Measurements from ENCODE around the gene SMAP1. TPM values are rescaled to one million over a fixed set of nuclear protein-coding genes. Genes with fewer than 3 reads are reported as not detected.

Gene SMAP1
- 20.8 TPM for total RNA-seq (2013)
- polyA plus RNA-seq (10 to 100 TPM; 12.6 to 22.1 (median 20.3) TPM), polyA minus RNA-seq (12.1 and 19.0 TPM in 2 replicates), total RNA-seq (15.7 to 76.6 (median 53.1) reads per million in 11 experiments)

GRCh38 chr6:70667711-70668498 lies at the start of gene SMAP1:
SMAP1 (plus strand) TSS chr6:70667883; CDS start chr6:70668024, 141 bp downstream.
- H3K4me1 Mint-ChIP-seq = peaks cover 45% of the 10 kb centered on the region
- Histone ChIP-seq H3K4me2 (replicated peaks; ENCODE audit: extremely low read depth, low read length, poor library complexity, severe bottlenecking) (peak within 1 kb of the TSS; percentile 74), H2AFZ (ENCODE audit: insufficient read depth, low read depth, low read length, poor library complexity, severe bottlenecking) (peak within 1 kb of the TSS; percentile 93), H3K27me3 (ENCODE audit: control insufficient read depth in 2 of 2, insufficient read depth in 2 of 2, low read length in 2 of 2) (no peaks in the 10 kb centered on the region), H3K4me1 (ENCODE audit: control insufficient read depth in 1 of 2, insufficient read depth in 2 of 2, low read length in 2 of 2) (peaks cover 25 to 27% of the 10 kb centered on the region in 2 donors), H3K9ac (ENCODE audit: insufficient read depth, low read length, poor library complexity, severe bottlenecking) (peak within 1 kb of the TSS; percentile 93), H4K20me1 (ENCODE audit: insufficient read depth, low read length) (peaks cover 41% of the 10 kb centered on the region), H3K9me3 (replicated peaks in 1 of 2; ENCODE audit: control insufficient read depth in 1 of 2, insufficient read depth in 1 of 2, low read length in 2 of 2) (no peaks in the 10 kb centered on the region), H3K4me3 (replicated peaks in 1 of 3; ENCODE audit: low read depth in 2 of 3, low read length in 3 of 3) (peak within 1 kb of the TSS; percentile 72 to 84 (median 76)), H3K36me3 (replicated peaks in 1 of 2; ENCODE audit: control insufficient read depth in 1 of 2, insufficient read depth in 2 of 2, low read length in 2 of 2) (peaks cover 0 to 8% of the 10 kb centered on the region in 2 donors), H3K27ac (ENCODE audit: low read depth in 1 of 2, low read length in 2 of 2) (peak within 1 kb of the TSS; percentile 72 to 95), H3K79me2 (ENCODE audit: insufficient read depth, low read length) (peaks cover 48% of the 10 kb centered on the region)
- peaks cover 7 to 8% of the 10 kb centered on the region in 2 donors for H3K36me3 Mint-ChIP-seq
- peak; percentile 90 to 92 (median 91) for DNase-seq
- no peak for TF ChIP-seq CTCF (IDR thresholded peaks at IDR 0.05)
- peak within 1 kb of the TSS; percentile 89 to 92 for H3K4me3 Mint-ChIP-seq
- intact Hi-C loops (cut with micrococcal nuclease) = no loop called here
- peaks cover 0 to 3% (median 0%) of the 10 kb centered on the region in 3 donors for H3K27me3 Mint-ChIP-seq (ENCODE audit: low read depth in 3 of 3)
- peak within 1 kb of the TSS; percentile 90 to 97 (median 93) for H3K27ac Mint-ChIP-seq
- whole genome bisulfite sequencing (ENCODE audit: insufficient coverage) = under 1% methylated on average over 71 of the region's 90 CpGs
- peaks cover 0 to 3% (median 0%) of the 10 kb centered on the region in 7 donors for H3K9me3 Mint-ChIP-seq

DNA sequence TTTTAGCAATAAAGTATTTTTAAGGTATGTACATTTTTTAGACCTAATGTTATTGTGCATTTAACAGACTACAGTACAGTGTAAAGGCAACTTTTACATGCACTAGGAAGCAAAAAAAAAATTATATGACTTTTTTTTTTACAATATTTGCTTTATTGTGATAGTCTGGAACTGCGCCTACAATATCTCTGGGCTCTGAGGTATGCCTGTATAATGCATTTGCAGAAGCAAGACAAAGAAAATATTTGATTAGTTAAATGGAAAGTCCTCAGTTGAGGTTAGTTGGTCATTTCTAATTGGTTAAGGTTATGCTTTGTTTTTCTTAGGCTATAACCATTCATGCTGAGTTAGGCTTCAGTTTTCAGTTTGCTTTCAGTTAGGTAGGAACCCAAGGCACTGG lies 46.9 kb upstream of the SMAP1 start:
- Histone ChIP-seq H4K20me1 (ENCODE audit: insufficient read depth, low read length) (no peaks in the 10 kb centered on the region), H3K4me1 (ENCODE audit: control insufficient read depth in 1 of 2, insufficient read depth in 2 of 2, low read length in 2 of 2) (no peaks in the 10 kb centered on the region), H3K79me2 (ENCODE audit: insufficient read depth, low read length) (no peaks in the 10 kb centered on the region), H2AFZ (ENCODE audit: insufficient read depth, low read depth, low read length, poor library complexity, severe bottlenecking) (no peak overlapping the region), H3K9me3 (replicated peaks in 1 of 2; ENCODE audit: control insufficient read depth in 1 of 2, insufficient read depth in 1 of 2, low read length in 2 of 2) (no peaks in the 10 kb centered on the region), H3K4me3 (replicated peaks in 1 of 3; ENCODE audit: low read depth in 2 of 3, low read length in 3 of 3) (no peak overlapping the region), H3K9ac (ENCODE audit: insufficient read depth, low read length, poor library complexity, severe bottlenecking) (no peak overlapping the region), H3K4me2 (replicated peaks; ENCODE audit: extremely low read depth, low read length, poor library complexity, severe bottlenecking) (no peak overlapping the region), H3K36me3 (replicated peaks in 1 of 2; ENCODE audit: control insufficient read depth in 1 of 2, insufficient read depth in 2 of 2, low read length in 2 of 2) (no peaks in the 10 kb centered on the region), H3K27ac (ENCODE audit: low read depth in 1 of 2, low read length in 2 of 2) (no peak overlapping the region), H3K27me3 (ENCODE audit: control insufficient read depth in 2 of 2, insufficient read depth in 2 of 2, low read length in 2 of 2) (no peaks in the 10 kb centered on the region)
- Mint-ChIP-seq H3K9me3 (peaks cover 0 to 2% (median 0%) of the 10 kb centered on the region in 7 donors), H3K36me3 (no peaks in the 10 kb centered on the region), H3K4me1 (no peaks in the 10 kb centered on the region), H3K27me3 (ENCODE audit: low read depth in 3 of 3) (peaks cover 0 to 2% (median 0%) of the 10 kb centered on the region in 3 donors), H3K27ac (no peak overlapping the region), H3K4me3 (no peak overlapping the region)
- DNase-seq = no peak
- intact Hi-C loops (cut with micrococcal nuclease) = no loop called here
- no CpG with 5 or more reads among the region's 1 CpG for WGBS (ENCODE audit: insufficient coverage)
- no peak for TF ChIP-seq CTCF (IDR thresholded peaks at IDR 0.05)
